Esophagus squamous epithelium (tissue), 4 donors: ENCODE results near the gene C8G.

Experiments used
- CTCF ChIP-seq, 6 experiments: fragments of 450-650 bp in 4 of 6; fragments of 200-600 bp in 2 of 6; sonication (generic) in 2 of 6; IDR thresholded peaks; one replicate each; pipeline ENCODE4 v1.5.1; 2016 to 2019; ENCODE audit warnings: antibody characterized with exemption in 6 of 6, mild to moderate bottlenecking in 4 of 6, moderate library complexity in 4 of 6
- POLR2A ChIP-seq, 4 donors: fragments of 450-650 bp; IDR thresholded peaks; one replicate each; pipeline ENCODE4 v1.6.1; 2017; ENCODE audit warnings: antibody characterized with exemption in 4 of 4, mild to moderate bottlenecking in 4 of 4, moderate library complexity in 3 of 4

- no peak for TF ChIP-seq CTCF (IDR thresholded peaks at IDR 0.05)
- no peak for TF ChIP-seq POLR2A (IDR thresholded peaks at IDR 0.05)
Observed at GRCh38 chr9:136982232-136983051, 37.4 kb downstream of the C8G start, which contains the start of gene LCNL1.
